ENCODE results near the gene WNT10A. TPM values are rescaled to one million over a fixed set of nuclear protein-coding genes. Genes with fewer than 3 reads are reported as not detected.

WNT10A gene
- total RNA-seq, 1 donor from 2014 or later, result not detected

DNA sequence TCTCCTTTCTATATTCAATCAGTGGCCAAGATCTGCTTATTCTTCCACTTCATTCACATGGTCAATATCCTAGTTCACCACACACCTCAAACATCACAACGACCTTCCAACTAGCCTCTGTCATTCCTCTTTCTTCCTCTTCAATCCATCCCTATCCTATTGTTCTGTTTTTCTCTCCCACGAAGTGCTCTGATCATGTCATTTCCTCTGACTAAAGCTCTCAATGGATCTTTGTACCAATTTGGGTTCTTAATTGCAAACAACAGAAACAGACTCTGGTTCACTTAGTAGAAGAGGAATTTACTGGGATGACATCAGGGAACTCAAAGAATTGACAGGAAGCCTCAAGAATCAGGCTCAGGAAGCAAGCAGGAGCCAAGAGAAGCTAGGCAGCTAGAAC, 23.5 kb downstream of the WNT10A start:
- Mint-ChIP-seq H3K36me3 (ENCODE audit: insufficient read depth) (no peaks in the 10 kb centered on the region), H3K27me3 (peaks cover 73% of the 10 kb centered on the region), H3K4me3 (ENCODE audit: low read depth) (no peak overlapping the region), H3K9me3 (ENCODE audit: low read depth) (no peaks in the 10 kb centered on the region), H3K4me1 (ENCODE audit: low read depth) (no peaks in the 10 kb centered on the region), H3K27ac (no peak overlapping the region)
- no peak for DNase-seq (ENCODE audit: low spot score, unreplicated experiment)
- TF ChIP-seq, protein P1, sequence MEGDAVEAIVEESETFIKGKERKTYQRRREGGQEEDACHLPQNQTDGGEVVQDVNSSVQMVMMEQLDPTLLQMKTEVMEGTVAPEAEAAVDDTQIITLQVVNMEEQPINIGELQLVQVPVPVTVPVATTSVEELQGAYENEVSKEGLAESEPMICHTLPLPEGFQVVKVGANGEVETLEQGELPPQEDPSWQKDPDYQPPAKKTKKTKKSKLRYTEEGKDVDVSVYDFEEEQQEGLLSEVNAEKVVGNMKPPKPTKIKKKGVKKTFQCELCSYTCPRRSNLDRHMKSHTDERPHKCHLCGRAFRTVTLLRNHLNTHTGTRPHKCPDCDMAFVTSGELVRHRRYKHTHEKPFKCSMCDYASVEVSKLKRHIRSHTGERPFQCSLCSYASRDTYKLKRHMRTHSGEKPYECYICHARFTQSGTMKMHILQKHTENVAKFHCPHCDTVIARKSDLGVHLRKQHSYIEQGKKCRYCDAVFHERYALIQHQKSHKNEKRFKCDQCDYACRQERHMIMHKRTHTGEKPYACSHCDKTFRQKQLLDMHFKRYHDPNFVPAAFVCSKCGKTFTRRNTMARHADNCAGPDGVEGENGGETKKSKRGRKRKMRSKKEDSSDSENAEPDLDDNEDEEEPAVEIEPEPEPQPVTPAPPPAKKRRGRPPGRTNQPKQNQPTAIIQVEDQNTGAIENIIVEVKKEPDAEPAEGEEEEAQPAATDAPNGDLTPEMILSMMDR (IDR thresholded peaks at IDR 0.05; ENCODE audit: unreplicated experiment), result no peak

DNA sequence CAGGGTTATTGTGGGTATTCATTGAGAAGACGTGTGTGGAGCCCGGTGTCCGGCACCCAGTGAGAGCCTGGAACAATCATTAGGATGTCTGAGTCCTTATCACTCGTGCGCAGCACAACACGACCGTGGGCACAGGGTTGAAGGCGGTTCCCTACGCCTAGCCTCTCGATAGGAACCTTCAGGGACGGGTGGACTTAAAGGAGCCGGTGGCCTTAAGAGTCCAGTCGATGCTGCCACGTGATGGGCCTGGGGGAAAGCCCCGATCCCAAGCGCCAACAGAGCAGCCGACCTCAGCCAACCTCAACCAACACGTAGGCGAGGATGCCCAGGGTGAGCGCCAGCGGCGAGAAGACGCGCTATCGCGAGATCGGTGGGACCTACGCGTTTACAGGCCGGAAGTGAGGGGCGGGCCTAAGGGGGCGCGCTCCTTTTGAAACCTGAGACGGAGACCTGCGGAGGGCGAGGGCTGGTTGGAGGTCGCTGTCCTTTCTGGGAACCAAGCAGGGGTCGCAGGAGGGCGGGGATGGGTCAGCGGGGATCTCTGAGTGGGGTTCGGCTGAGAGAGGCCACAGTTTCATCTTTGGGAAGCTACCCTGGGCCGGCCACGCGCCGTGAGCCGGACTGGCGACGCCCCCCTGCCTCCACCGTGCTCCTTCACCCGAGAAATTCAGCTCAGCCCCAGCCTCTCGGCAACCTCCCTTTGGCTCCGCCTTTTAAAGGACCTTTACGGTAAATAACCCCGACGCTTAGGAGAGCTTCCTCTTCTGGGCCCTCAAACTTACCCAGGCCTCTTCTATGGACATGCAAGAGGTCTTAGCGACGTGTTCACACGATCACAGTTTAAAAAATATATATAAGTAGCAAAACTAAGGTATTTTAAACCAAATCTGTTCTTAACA, 28.3 kb downstream of the WNT10A start:
- DNase-seq (ENCODE audit: low spot score, unreplicated experiment), result peak; percentile 87

DNA sequence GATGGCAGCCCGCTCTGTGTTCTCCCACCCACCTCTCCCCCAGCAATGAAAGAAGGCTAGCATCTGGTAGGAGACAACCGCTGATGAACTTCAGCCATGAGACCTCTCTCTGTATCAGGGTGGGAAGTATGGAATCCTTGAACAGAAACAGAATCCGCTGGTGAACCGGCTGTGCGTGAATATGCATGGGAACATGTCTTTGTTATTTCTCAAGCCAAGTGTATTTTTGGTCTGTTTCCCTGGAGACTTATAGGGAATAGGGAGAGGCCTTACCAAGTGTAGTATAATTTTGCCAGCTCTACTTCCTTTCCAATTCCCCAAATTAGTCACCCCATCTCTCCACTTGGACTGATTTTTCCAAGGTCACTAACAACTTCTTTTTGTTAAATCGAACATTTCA, 30.1 kb downstream of the WNT10A start:
- H3K27ac Mint-ChIP-seq, result no peak overlapping the region
- H3K4me3 Mint-ChIP-seq (ENCODE audit: low read depth), result no peak overlapping the region
- peaks cover 3% of the 10 kb centered on the region for H3K4me1 Mint-ChIP-seq (ENCODE audit: low read depth)
- peaks cover 31% of the 10 kb centered on the region for H3K27me3 Mint-ChIP-seq
- no peak for DNase-seq (ENCODE audit: low spot score, unreplicated experiment)
- H3K9me3 Mint-ChIP-seq (ENCODE audit: low read depth), result no peaks in the 10 kb centered on the region
- H3K36me3 Mint-ChIP-seq (ENCODE audit: insufficient read depth), result no peaks in the 10 kb centered on the region
- TF ChIP-seq, protein P1 (IDR thresholded peaks at IDR 0.05; ENCODE audit: unreplicated experiment), result no peak

More for the DNA sequence above, 28.3 kb downstream of the WNT10A start:
- Mint-ChIP-seq H3K9me3 (ENCODE audit: low read depth) (no peaks in the 10 kb centered on the region), H3K36me3 (ENCODE audit: insufficient read depth) (no peaks in the 10 kb centered on the region), H3K4me1 (ENCODE audit: low read depth) (peaks cover 3% of the 10 kb centered on the region), H3K4me3 (ENCODE audit: low read depth) (peak overlapping the region; percentile 87), H3K27ac (peak overlapping the region; percentile 85), H3K27me3 (peaks cover 38% of the 10 kb centered on the region)
- TF ChIP-seq, protein P1 (IDR thresholded peaks at IDR 0.05; ENCODE audit: unreplicated experiment), result no peak

DNA sequence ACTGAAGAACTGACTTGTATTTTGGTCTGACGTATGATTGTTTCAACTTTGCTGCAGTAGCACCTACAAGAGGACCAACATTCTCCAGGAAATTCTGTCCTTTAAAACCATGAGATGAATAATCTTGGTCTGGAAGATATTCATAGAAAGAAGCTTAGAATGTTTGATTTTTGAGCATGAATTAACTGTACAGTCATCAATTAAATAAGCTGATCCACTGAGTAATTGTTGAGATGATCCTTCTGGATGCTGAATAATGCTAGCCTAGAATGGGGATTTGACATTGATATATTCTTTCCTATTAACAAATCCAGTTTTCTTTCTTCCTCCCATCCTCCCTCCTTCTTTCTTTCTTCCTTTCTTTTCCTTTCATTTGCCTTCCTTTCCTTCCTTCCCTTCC, 39.9 kb downstream of the WNT10A start:
- no peak for DNase-seq (ENCODE audit: low spot score, unreplicated experiment)
- peaks cover 10% of the 10 kb centered on the region for H3K36me3 Mint-ChIP-seq (ENCODE audit: insufficient read depth)
- peaks cover 6% of the 10 kb centered on the region for H3K27me3 Mint-ChIP-seq
- H3K9me3 Mint-ChIP-seq (ENCODE audit: low read depth), result peaks cover 13% of the 10 kb centered on the region
- H3K4me3 Mint-ChIP-seq (ENCODE audit: low read depth), result no peak overlapping the region
- no peaks in the 10 kb centered on the region for H3K4me1 Mint-ChIP-seq (ENCODE audit: low read depth)
- TF ChIP-seq, protein P1 (IDR thresholded peaks at IDR 0.05; ENCODE audit: unreplicated experiment), result no peak
- H3K27ac Mint-ChIP-seq, result no peak overlapping the region

DNA sequence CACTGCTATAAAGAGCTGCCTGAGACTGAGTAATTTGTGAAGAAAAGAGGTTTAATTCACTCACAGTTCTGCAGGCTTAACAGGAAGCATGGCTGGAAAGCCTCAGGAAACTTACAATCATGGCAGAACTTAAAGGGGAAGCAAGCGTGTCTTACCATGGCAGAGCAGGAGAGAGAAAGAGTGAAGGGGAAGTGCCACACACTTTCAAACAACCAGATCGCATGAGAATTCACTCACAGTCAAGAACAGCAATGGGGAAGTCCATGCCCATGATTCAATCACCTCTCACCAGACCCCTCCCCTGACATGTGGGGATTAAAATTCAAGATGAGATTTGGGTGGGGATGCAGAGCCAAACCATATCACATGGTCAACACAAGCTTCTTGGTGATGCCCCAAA, 44.1 kb downstream of the WNT10A start:
- H3K36me3 Mint-ChIP-seq (ENCODE audit: insufficient read depth), result peaks cover 10% of the 10 kb centered on the region
- H3K4me1 Mint-ChIP-seq (ENCODE audit: low read depth), result peaks cover 3% of the 10 kb centered on the region
- no peak for DNase-seq (ENCODE audit: low spot score, unreplicated experiment)
- TF ChIP-seq, protein P1 (IDR thresholded peaks at IDR 0.05; ENCODE audit: unreplicated experiment), result no peak
- peaks cover 13% of the 10 kb centered on the region for H3K9me3 Mint-ChIP-seq (ENCODE audit: low read depth)
- H3K27me3 Mint-ChIP-seq, result peaks cover 10% of the 10 kb centered on the region
- no peak overlapping the region for H3K4me3 Mint-ChIP-seq (ENCODE audit: low read depth)
- no peak overlapping the region for H3K27ac Mint-ChIP-seq
